Activated CD4-positive, alpha-beta T cell treated with anti-CD3 and anti-CD28 coated beads for 36 hours (primary cell): ENCODE results near the gene SYNE3. TPM values are rescaled to one million over a fixed set of nuclear protein-coding genes. Genes with fewer than 3 reads are reported as not detected.
A peak's percentile ranks its signal among the peaks of the same experiment; 100 is the strongest.

Experiments
- ATAC-seq: fragments of 200-7000 bp; cut with Tn5 transposase; one replicate; pipeline ENCODE4 v1.10.0; 2021; ENCODE audit warnings: mild to moderate bottlenecking, moderate library complexity
- CTCF ChIA-PET: fragments of 350-600 bp; sonication (Branson Sonifier 250); formaldehyde crosslinking; loops from one replicate; lab custom pipeline; 2021; ENCODE audit warnings: antibody characterized with exemption; lab: Charles Lee
- POLR2A ChIA-PET: fragments of 350-600 bp; sonication (Branson Sonifier 250); formaldehyde crosslinking; loops from one replicate; lab custom pipeline; 2021; ENCODE audit warnings: antibody characterized with exemption, inconsistent platforms; lab: Charles Lee
- DNase-seq: peaks from one replicate; pipeline ENCODE4 v3.0.0-alpha.2; 2020
- H3K27ac Mint-ChIP-seq: one replicate; pipeline ENCODE4 v1.8.0; 2021; ENCODE audit warnings: mixed read lengths
- H3K27me3 Mint-ChIP-seq: one replicate; pipeline ENCODE4 v1.8.0; 2021; ENCODE audit warnings: mixed read lengths
- H3K36me3 Mint-ChIP-seq: one replicate; pipeline ENCODE4 v1.8.0; 2021; ENCODE audit warnings: low read depth, mixed read lengths
- H3K4me1 Mint-ChIP-seq: one replicate; pipeline ENCODE4 v1.8.0; 2021; ENCODE audit warnings: mixed read lengths
- H3K4me3 Mint-ChIP-seq: one replicate; pipeline ENCODE4 v1.8.0; 2021; ENCODE audit warnings: mild to moderate bottlenecking, moderate library complexity, mixed read lengths
- H3K9me3 Mint-ChIP-seq: one replicate; pipeline ENCODE4 v1.8.0; 2021; ENCODE audit warnings: low read depth, mixed read lengths
- intact Hi-C, 2 experiments: fragments of 100-400 bp; cut with DNase I in 1 of 2; cut with micrococcal nuclease in 1 of 2; formaldehyde crosslinking; loops; one replicate each; pipeline versions ENCODE4 v1.14.2 to v1.15.1; 2022 to 2024; cut with DNase I, micrococcal nuclease
- total RNA-seq, 2 experiments: library from RNA; stranded (reverse); gene quantifications; one replicate each; pipeline ENCODE4 v1.2.3, GENCODE V29; 2021

Gene SYNE3
- total RNA-seq, 2 experiments from 2014 or later = 27.3 to 34.2 TPM

DNA sequence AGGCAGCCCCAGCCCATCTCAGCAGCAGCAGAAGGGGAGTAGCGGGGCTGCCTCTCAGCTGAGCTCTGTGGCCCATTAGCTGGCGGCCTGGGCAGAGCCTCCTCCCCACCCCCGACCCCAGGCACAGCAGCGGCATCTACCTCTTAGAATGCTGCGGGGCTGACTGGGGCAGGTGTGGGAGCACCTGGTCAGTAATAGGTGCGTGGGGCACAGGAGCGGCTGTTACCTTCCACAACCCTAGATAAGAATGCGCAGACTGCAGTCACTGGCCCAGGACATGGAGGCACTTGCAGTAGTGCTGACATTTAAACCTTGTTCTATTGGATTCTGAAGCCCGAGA, 35.6 kb downstream of the SYNE3 start:
- POLR2A ChIA-PET = interaction anchor here (0.7 to 1.7 kb wide), 4 partner anchors 22 to 52 kb away, joined by 3 to 10 read pairs (median 3); no protein-coding TSS in a partner anchor
- peaks cover 48% of the 10 kb centered on the region for H3K4me1 Mint-ChIP-seq
- peak overlapping the region; percentile 12 for H3K4me3 Mint-ChIP-seq

DNA sequence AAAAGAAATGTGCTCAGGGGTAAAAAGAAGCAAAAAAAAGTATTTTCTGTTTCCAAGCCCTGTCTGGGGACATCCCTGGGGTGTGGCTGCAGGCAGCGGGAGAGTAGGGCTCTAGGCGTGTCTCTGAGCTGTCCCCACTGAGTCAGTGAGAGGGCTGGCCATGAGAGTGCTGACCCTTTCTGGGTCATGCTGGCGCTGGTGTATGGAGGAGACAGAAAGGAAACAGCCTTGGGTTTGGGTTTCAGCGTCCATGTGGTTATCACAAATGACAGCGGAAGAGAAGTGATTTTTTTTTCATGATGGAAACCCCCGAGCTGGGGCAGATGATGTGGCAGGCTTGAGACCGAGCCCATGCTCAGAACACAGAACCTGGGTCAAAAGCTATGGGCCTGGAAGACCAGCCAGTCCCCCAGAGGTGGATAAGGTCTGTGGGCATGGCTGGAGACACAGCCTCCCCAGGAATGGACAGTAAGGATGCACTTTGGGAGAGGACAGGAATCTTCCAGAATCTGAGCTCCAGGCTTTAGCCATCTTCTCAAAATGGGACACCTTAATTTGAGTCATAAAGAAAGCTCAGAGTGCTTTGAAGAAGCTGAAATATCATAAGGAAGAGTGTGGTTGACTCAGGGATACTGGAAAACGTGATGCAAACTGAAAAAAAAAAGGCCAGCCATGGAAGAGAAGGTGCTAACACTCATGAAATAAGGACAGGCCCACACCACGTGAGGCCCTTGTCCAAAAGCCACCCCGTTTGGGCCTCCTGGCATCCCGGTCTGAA, 36.2 kb downstream of the SYNE3 start:
- Mint-ChIP-seq H3K4me3 (peak overlapping the region; percentile 12), H3K27ac (peak overlapping the region; percentile 85), H3K27me3 (no peaks in the 10 kb centered on the region), H3K9me3 (no peaks in the 10 kb centered on the region), H3K4me1 (peaks cover 43% of the 10 kb centered on the region), H3K36me3 (peaks cover 11% of the 10 kb centered on the region)
- ChIA-PET POLR2A (interaction anchor here (0.6 to 1.7 kb wide), 6 partner anchors 22 to 53 kb away, joined by 3 to 10 read pairs (median 3); no protein-coding TSS in a partner anchor), CTCF (interaction anchor here (0.7 to 2.4 kb wide), 8 partner anchors 17 to 54 kb away, joined by 3 to 10 read pairs (median 4); partner anchors contain the start of gene GLRX5)
- ATAC-seq = peak; percentile 87
- DNase-seq = peak; percentile 66
- intact Hi-C loops = loop anchor here (1.0 kb wide), 4 partner anchors 39 to 323 kb away; partner anchors contain the start of gene DICER1 (in 1 of the 2)

More for the DNA sequence above, 35.6 kb downstream of the SYNE3 start:
- no peak for ATAC-seq
- H3K36me3 Mint-ChIP-seq = peaks cover 11% of the 10 kb centered on the region
- no peaks in the 10 kb centered on the region for H3K27me3 Mint-ChIP-seq
- no peaks in the 10 kb centered on the region for H3K9me3 Mint-ChIP-seq
- DNase-seq = no peak
- CTCF ChIA-PET = interaction anchor here (0.7 to 1.7 kb wide), 7 partner anchors 18 to 54 kb away, joined by 3 to 9 read pairs (median 3); partner anchors contain the start of gene GLRX5
- intact Hi-C loops = loop anchor here (1.0 kb wide), 4 partner anchors 38 to 324 kb away; partner anchors contain the start of gene DICER1 (in 1 of the 2)
- H3K27ac Mint-ChIP-seq = peak overlapping the region; percentile 85

DNA sequence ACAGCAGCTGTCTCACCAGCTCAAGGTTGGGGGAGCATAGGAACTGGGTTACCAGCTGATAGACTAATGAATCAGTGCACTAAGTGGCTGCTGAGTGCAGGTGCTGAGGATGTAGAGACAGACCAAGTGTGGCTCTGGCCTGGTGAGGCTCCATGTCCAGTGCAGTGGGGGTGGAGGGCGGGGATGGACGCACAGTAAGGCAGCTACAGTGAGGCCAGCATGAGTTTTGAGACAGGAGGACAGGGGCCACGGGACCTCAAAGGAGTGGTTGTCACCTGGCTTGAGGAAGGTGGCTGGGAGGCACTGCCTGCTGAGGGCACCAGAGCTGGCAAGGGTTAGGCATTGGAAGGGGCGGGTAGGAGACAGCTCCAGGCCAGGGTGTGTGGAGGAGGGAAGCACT, 37.0 kb downstream of the SYNE3 start:
- H3K36me3 Mint-ChIP-seq = peaks cover 13% of the 10 kb centered on the region
- intact Hi-C loops = no loop called here
- peaks cover 43% of the 10 kb centered on the region for H3K4me1 Mint-ChIP-seq
- DNase-seq = no peak
- no peak for ATAC-seq
- POLR2A ChIA-PET = no interaction called here
- H3K4me3 Mint-ChIP-seq = no peak overlapping the region
- no peaks in the 10 kb centered on the region for H3K27me3 Mint-ChIP-seq
- peak overlapping the region; percentile 73 for H3K27ac Mint-ChIP-seq
- CTCF ChIA-PET = interaction anchor here (1.7 to 2.4 kb wide), 2 partner anchors 44 to 48 kb away, joined by 9 to 10 read pairs; no protein-coding TSS in a partner anchor
- no peaks in the 10 kb centered on the region for H3K9me3 Mint-ChIP-seq

DNA sequence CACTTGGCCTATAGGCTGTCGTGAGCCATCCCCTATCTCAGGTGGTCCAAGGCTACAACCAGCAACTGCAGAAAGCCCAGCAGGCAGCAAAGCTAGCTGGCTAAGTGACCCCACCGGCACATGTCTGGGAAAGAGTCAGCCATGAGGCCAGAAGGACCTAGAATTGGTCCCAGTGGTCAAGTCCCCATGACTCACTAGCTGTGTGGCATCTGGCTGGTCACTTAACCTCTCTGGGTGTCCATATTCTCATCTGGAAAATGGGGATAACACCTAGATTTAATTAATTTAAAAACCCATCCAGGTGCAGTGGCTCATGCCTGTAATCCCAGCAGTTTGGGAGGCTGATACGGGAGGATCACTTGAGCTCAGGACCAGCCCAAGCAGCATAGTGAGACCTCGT, 37.6 kb downstream of the SYNE3 start:
- DNase-seq (no peak), ATAC-seq (no peak)
- intact Hi-C loops = no loop called here
- H3K36me3 Mint-ChIP-seq = peaks cover 20% of the 10 kb centered on the region
- H3K4me3 Mint-ChIP-seq = no peak overlapping the region
- POLR2A ChIA-PET = no interaction called here
- H3K27me3 Mint-ChIP-seq = no peaks in the 10 kb centered on the region
- no peak overlapping the region for H3K27ac Mint-ChIP-seq
- CTCF ChIA-PET = interaction anchor here (0.6 to 2.4 kb wide), 3 partner anchors 14 to 53 kb away, joined by 3 to 10 read pairs (median 3); no protein-coding TSS in a partner anchor
- peaks cover 43% of the 10 kb centered on the region for H3K4me1 Mint-ChIP-seq
- H3K9me3 Mint-ChIP-seq = no peaks in the 10 kb centered on the region

DNA sequence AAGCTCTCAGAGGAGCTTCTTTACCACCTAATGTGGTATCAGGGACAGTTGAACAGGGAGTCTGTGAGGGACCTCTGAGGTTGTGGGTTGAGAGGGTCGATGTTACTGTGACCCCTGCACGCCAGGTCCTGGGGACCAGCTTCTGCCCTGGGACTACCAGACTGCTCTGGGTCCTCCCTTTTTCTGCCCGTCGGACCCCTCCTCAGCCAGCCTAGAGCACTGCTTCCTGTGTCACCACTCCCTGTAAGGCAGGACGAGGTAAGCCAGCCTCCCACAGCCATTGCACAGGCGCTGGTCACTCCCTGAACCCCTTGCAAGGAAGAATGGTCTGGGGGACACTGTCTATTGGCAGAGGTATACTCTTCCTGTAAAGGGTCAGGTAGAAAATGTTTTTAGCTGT, 38.1 kb downstream of the SYNE3 start:
- Mint-ChIP-seq H3K27ac (no peak overlapping the region), H3K9me3 (no peaks in the 10 kb centered on the region), H3K4me3 (no peak overlapping the region), H3K4me1 (peaks cover 45% of the 10 kb centered on the region), H3K36me3 (peaks cover 21% of the 10 kb centered on the region), H3K27me3 (no peaks in the 10 kb centered on the region)
- CTCF ChIA-PET = interaction anchor here (0.6 to 2.4 kb wide), 4 partner anchors 15 to 53 kb away, joined by 3 to 10 read pairs (median 3); no protein-coding TSS in a partner anchor
- ATAC-seq (no peak), DNase-seq (no peak)
- intact Hi-C loops = no loop called here
- POLR2A ChIA-PET = no interaction called here

DNA sequence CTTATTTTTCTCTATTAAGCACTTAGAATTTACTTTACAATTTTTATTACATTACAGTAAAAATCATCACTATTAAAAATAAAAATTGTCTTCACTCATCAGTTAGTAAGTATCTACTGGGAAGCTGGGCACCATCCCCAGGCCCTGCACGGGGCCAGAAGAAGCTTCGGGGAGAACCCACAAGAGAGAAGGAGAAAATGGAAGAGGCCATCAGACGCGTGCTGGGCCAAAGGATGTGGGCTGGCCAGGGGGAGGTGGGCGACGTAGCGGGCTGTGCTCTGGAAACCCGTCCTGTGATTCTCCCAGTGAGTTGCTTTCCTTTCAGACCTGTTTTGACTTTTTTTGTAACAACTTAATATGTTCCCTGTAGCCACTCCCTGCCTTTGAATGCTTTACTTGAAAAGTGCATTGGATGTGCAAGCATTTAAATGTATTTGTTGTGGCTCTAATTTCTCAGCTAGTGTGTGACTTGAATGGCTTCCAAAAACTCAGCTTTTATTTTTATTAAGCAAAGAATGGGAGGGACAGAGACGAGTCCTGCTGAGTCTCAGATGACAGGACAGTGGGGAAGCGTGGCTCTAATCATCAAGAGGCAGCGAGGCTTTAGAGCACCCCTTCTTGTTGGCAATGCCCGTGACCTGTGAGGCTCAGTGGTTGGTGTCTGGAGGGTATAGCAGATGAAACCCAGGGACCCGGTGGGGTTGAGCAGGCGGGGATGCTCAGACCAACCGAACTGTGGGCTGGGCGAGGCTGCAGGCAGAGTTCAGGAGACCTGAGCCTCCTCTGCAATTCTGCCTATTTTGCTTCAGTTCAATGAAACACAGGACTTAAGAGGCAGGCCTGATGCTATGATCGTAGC, 38.8 kb downstream of the SYNE3 start:
- peaks cover 45% of the 10 kb centered on the region for H3K4me1 Mint-ChIP-seq
- no peak for DNase-seq
- no peak overlapping the region for H3K4me3 Mint-ChIP-seq
- H3K36me3 Mint-ChIP-seq = peaks cover 23% of the 10 kb centered on the region
- no peak for ATAC-seq
- POLR2A ChIA-PET = no interaction called here
- no peaks in the 10 kb centered on the region for H3K9me3 Mint-ChIP-seq
- peak overlapping the region; percentile 31 for H3K27ac Mint-ChIP-seq
- intact Hi-C loops = no loop called here
- CTCF ChIA-PET = interaction anchor here (1.1 to 2.4 kb wide), 2 partner anchors 34 to 50 kb away, joined by 3 to 10 read pairs; no protein-coding TSS in a partner anchor
- no peaks in the 10 kb centered on the region for H3K27me3 Mint-ChIP-seq

DNA sequence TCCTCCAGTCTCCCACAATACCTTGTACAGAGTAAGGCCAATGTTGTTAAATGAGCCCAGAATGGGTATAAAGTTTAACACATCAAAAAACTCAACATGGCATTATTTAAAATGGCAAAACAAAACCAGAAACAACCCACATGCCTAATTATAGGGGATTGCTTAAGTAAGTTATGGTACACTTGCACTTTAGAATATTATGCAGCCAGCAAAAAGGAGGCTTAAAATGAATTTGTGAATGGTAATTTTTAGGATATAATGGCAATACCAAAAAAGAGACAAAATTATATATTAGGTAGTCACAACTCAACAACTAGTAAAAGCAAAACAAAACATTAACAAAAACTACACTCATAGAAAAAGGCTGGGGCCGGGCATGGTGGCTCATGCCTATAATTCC, 39.7 kb downstream of the SYNE3 start:
- CTCF ChIA-PET = no interaction called here
- H3K4me3 Mint-ChIP-seq = no peak overlapping the region
- H3K27ac Mint-ChIP-seq = no peak overlapping the region

DNA sequence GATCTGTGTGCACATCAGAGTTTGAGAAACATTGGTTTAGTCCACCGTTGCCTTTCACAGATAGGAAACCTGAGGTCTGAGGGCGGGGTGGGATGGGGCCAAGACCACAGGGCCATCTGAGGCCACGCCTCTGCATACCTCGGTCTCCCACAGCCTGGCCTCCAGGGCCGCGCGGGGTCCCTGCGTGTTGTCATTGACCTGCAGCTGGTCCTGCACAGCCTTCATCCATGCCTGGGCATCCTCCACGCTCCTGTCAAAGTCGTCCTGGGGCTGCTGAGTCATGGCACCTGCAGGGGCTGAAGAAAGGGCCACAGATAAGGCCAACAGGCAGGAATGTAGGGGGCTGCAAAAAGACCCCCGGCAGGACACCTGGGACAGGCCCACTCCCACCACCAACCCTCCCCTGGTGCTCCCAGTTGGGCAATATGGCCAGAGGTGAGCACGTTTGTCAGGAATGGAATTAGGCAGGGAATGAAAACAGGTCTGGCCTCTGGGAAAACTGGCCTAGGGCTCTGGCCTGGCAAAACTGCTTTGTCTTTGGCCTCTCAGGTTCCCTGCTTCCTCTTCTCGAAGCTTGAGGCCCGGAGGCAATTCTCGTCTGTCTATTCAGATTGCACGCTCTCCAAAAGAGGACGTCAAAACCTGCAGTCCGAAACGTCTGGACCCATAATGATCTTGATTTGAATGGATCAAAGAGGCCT, 40.8 kb downstream of the SYNE3 start:
- DNase-seq = no peak
- POLR2A ChIA-PET = no interaction called here
- CTCF ChIA-PET = no interaction called here
- no peak for ATAC-seq
- intact Hi-C loops = no loop called here
- Mint-ChIP-seq H3K27ac (no peak overlapping the region), H3K36me3 (peaks cover 30% of the 10 kb centered on the region), H3K4me3 (no peak overlapping the region), H3K9me3 (no peaks in the 10 kb centered on the region), H3K27me3 (no peaks in the 10 kb centered on the region), H3K4me1 (peaks cover 36% of the 10 kb centered on the region)

More for the DNA sequence above, 39.7 kb downstream of the SYNE3 start:
- no peaks in the 10 kb centered on the region for H3K9me3 Mint-ChIP-seq
- DNase-seq = no peak
- POLR2A ChIA-PET = no interaction called here
- H3K36me3 Mint-ChIP-seq = peaks cover 26% of the 10 kb centered on the region
- H3K4me1 Mint-ChIP-seq = peaks cover 44% of the 10 kb centered on the region
- ATAC-seq = no peak
- H3K27me3 Mint-ChIP-seq = no peaks in the 10 kb centered on the region
- intact Hi-C loops = no loop called here

DNA sequence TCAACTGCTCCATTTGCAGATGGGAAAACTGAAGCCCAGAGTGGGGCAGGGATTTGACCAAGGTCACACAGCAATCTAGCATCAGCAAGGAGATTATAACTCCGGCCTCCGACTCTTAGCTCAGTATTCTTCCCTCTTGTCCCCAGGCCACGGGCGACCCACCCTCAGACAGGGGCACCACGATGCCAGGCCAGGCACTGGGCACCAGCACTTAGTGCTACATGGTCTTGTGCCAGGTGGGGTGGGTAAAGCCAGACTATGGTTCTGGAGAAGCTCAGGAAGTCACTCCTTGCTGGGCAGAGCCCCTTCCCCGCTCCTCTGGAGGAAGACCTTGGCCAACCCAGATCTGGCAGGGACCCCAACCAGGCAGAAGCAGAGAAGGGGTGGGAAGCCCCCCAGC, 41.5 kb downstream of the SYNE3 start:
- Mint-ChIP-seq H3K36me3 (peaks cover 32% of the 10 kb centered on the region), H3K4me1 (peaks cover 30% of the 10 kb centered on the region), H3K27ac (no peak overlapping the region), H3K4me3 (no peak overlapping the region), H3K9me3 (no peaks in the 10 kb centered on the region), H3K27me3 (no peaks in the 10 kb centered on the region)
- DNase-seq = no peak
- intact Hi-C loops = no loop called here
- POLR2A ChIA-PET = no interaction called here
- CTCF ChIA-PET = no interaction called here
- no peak for ATAC-seq

DNA sequence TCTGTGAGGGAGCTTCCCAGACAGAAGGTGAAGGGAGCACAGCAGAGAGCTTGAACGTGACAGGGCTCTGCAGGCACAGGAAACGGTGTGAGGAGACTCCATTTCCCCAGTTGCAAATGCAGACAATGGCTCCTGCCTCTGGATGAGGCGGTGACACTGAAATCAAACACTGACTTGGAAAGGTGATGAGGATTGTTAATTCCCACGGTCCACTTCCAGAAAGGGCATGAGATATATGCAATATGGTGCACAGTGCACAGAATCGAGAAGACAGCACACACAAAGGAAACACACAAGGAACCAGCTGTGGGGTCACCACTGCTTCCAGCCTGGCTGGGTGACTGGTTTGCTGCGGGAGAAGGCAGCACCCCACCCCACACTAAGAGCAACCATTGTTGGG, 42.0 kb downstream of the SYNE3 start:
- H3K9me3 Mint-ChIP-seq = no peaks in the 10 kb centered on the region
- CTCF ChIA-PET = no interaction called here

More for the DNA sequence above, 42.0 kb downstream of the SYNE3 start:
- Mint-ChIP-seq H3K27ac (no peak overlapping the region), H3K4me3 (no peak overlapping the region), H3K4me1 (peaks cover 28% of the 10 kb centered on the region), H3K36me3 (peaks cover 31% of the 10 kb centered on the region), H3K27me3 (no peaks in the 10 kb centered on the region)
- no peak for DNase-seq
- intact Hi-C loops = no loop called here
- POLR2A ChIA-PET = no interaction called here
- ATAC-seq = no peak
